AG09319 (cell line): ENCODE measurements around the gene SYNJ2.

Source experiments
- DNase-seq: peaks from one replicate; pipeline ENCODE4 v3.0.0-alpha.2; 2010; ENCODE audit warnings: low read depth; ENCODE audit errors: extremely low read depth
- TF ChIP-seq, protein P1 (sequence below): IDR thresholded peaks from 2 replicates; pipeline ENCODE4 v1.5.1; 2011; ENCODE audit warnings: low read depth, mild to moderate bottlenecking, inconsistent platforms, low read length, moderate library complexity

SYNJ2 gene

GRCh38 chr6:157951828-157952227, 29.8 kb upstream of the SYNJ2 start:
- TF ChIP-seq, protein P1, sequence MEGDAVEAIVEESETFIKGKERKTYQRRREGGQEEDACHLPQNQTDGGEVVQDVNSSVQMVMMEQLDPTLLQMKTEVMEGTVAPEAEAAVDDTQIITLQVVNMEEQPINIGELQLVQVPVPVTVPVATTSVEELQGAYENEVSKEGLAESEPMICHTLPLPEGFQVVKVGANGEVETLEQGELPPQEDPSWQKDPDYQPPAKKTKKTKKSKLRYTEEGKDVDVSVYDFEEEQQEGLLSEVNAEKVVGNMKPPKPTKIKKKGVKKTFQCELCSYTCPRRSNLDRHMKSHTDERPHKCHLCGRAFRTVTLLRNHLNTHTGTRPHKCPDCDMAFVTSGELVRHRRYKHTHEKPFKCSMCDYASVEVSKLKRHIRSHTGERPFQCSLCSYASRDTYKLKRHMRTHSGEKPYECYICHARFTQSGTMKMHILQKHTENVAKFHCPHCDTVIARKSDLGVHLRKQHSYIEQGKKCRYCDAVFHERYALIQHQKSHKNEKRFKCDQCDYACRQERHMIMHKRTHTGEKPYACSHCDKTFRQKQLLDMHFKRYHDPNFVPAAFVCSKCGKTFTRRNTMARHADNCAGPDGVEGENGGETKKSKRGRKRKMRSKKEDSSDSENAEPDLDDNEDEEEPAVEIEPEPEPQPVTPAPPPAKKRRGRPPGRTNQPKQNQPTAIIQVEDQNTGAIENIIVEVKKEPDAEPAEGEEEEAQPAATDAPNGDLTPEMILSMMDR: no peak
- no peak for DNase-seq

DNA sequence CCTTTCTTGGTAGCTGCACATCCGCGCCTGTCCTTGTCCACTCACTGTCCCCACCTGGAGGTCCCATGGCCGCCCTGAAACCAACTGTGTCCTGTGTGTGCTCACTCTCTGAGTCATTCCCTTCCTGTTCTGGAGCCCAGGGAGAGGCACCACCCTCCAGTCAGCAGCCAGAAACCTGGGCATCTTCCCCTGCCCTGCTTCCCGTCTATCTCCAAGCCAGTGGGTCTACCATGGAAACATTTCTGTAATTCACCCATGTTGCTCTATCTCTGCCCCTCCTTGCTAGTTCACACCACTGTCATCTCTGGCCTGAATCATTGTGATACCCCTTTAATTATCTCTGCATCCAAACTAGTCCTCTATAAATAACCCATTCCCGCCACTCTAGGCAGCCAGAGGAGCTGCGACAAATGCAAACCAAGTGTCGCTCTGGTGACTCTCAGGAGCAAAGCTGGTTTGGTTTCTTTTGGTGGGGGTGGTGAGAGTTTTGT, 28.8 kb upstream of the SYNJ2 start:
- DNase-seq: no peak
- TF ChIP-seq, protein P1: no peak

DNA sequence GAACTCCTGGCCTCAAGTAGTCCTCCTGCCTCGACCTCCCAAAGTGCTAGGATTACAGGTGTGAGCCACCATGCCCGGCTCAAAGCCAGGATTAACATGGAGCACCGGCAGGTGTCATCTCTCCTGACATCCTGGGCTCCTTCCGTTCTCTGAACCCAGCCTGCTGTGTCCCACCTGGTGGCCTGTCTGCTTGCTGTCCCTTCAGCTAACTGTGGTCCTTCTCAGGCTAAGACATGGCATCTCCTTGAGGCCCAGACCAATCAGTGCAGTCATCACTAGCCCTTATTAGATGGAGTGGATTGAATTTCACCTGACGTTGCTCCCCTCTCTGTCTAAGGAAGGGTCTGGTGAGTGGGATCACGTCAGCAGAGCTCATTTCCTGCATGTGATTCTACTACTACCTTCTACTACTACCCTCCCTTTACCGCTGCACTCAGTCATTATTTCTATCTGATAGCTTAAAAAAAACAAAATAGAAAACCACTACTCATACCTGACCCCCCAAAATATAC, 28.0 kb upstream of the SYNJ2 start:
- DNase-seq: no peak

DNA sequence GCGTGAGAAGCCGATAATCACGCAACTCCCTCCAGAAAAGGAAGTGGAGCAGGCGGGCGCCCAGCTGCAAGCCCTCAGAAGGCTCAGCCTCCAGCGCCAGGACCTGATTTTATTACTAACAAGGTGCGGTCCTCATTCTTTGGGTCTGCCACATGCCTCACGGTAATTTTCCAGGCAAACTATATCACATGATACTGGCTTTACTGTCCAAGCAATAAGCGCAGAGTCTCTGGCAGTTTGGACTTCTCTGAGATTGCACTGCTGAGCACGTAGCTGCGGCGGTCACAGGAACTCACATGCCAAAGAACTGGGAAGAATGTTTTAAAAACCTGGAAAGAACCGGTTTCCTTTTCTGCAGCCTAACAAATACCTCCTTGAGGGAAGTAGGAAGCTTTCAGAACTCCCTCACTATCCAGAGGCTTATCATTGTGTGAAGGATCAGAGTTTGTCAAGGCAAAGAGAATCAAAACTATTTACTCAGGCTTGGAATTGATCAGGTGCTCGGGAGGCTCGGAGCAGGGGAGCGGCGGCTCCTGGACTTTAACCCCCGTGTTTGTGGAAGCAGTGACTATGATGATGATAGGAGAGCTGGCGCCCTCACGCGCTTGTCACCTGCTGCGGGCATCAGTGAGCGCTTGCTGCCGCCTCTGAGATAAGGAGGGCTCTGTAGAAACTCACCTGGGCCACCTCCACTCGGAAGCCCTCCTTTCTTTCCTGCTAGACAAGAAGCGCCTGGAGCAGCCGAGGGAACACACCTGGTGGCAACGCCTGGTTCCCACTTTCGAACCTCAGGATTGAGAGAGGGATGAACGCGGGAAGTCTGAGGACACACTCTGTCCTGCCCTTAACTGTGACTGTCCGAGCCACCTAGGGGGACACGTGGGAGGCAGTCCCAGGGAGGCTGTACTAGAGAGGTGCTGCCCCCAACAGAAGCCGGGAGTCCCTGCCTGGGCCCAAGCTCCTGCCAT, 27.2 kb upstream of the SYNJ2 start:
- TF ChIP-seq, protein P1: no peak
- no peak for DNase-seq

More for the DNA sequence above, 28.0 kb upstream of the SYNJ2 start:
- TF ChIP-seq, protein P1: no peak

DNA sequence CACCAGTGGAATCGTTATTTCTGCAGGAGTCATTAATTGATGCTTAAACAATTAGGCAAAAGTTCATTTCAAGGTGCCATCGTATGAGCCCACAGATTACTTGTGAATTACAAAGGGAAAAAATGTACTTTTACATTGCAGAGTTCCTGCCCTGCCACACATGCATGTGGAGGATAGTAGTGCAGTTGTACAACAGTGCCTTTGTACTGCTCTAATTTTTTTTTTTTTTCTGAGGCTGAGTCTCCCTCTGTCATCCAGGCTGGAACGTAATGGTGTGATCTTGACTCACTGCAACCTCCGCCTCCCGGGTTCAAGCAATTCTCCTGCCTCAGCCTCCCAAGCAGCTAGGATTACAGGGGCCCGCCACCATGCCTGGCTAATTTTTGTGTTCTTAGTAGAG, 26.0 kb upstream of the SYNJ2 start:
- no peak for DNase-seq
- TF ChIP-seq, protein P1: no peak

DNA sequence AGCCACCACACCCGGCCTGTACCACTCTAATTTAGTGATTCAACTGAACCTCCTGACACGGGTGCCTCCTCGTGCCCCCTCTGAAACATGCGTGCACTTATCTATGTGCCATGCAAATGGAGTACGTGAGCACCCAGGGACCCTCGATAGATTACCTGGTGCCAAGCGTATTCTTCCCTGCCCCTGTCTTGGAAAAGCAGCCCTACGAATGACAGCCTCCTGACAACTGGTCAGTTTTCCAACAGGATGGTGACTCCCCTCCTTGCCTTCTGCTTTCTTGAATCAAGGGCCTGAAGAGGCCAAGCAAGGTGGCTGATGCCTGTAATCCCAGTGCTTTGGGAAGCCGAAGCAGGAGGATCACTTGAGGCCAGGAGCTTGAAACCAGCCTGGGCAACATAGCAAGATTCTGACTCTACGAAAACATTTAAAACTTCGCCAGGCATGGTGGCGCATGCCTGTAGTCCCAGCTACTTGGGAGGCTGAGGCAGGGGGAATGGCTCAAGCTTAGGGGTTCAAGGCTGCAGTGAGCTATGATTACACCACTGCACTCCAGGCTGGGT, 25.4 kb upstream of the SYNJ2 start:
- TF ChIP-seq, protein P1: no peak
- no peak for DNase-seq
